Smooth muscle cell (in vitro differentiated cells): ENCODE results near the gene SMYD3. TPM values are rescaled to one million over a fixed set of nuclear protein-coding genes. Genes with fewer than 3 reads are reported as not detected.
A peak's percentile ranks its signal among the peaks of the same experiment; 100 is the strongest.

ENCODE experiments used
- DNase-seq: peaks from one replicate; lab custom pipeline; 2025; ENCODE audit not compliant: unreplicated experiment; lab: John Stamatoyannopoulos, UW
- H2AFZ ChIP-seq: fragments of 200-600 bp; sonication (generic); 2 replicates; pipeline ENCODE4 v1.6.0; 2016; ENCODE audit warnings: antibody characterized with exemption, low read depth, mild to moderate bottlenecking
- H3F3A ChIP-seq: fragments of 200-600 bp; sonication (generic); 2 replicates; pipeline ENCODE4 v1.6.0; 2017; ENCODE audit warnings: antibody characterized with exemption, low read depth
- H3K27ac ChIP-seq: fragments of 200-600 bp; sonication (generic); 2 replicates; pipeline ENCODE4 v1.5.1; 2016; ENCODE audit warnings: low read depth, mild to moderate bottlenecking
- H3K27me3 ChIP-seq: fragments of 200-600 bp; sonication (generic); 2 replicates; pipeline ENCODE4 v1.6.1; 2016; ENCODE audit warnings: low read depth, mild to moderate bottlenecking
- H3K36me3 ChIP-seq: fragments of 200-600 bp; sonication (generic); 2 replicates; pipeline ENCODE4 v1.5.1; 2016; ENCODE audit warnings: low read depth
- H3K4me1 ChIP-seq: fragments of 200-600 bp; sonication (generic); 2 replicates; pipeline ENCODE4 v1.5.1; 2016; ENCODE audit warnings: low read depth
- H3K4me2 ChIP-seq: fragments of 200-600 bp; sonication (generic); 2 replicates; pipeline ENCODE4 v1.6.0; 2016; ENCODE audit warnings: mild to moderate bottlenecking
- H3K4me3 ChIP-seq: fragments of 200-600 bp; sonication (generic); 2 replicates; pipeline ENCODE4 v1.5.1; 2016; ENCODE audit warnings: mild to moderate bottlenecking
- H3K79me2 ChIP-seq: fragments of 200-600 bp; sonication (generic); 2 replicates; pipeline ENCODE4 v1.6.0; 2016; ENCODE audit warnings: low read depth, mild to moderate bottlenecking
- H3K9ac ChIP-seq: fragments of 200-600 bp; sonication (generic); 2 replicates; pipeline ENCODE4 v1.6.0; 2016; ENCODE audit warnings: low read depth
- H3K9me3 ChIP-seq: fragments of 200-600 bp; sonication (generic); replicated peaks from 2 replicates; pipeline ENCODE4 v1.5.1; 2016; ENCODE audit warnings: low read depth
- H4K20me1 ChIP-seq: fragments of 200-600 bp; sonication (generic); 2 replicates; pipeline ENCODE4 v1.6.0; 2016; ENCODE audit warnings: low read depth
- CTCF ChIP-seq: fragments of 200-600 bp; sonication (generic); IDR thresholded peaks from 2 replicates; pipeline ENCODE4 v1.5.1; 2017; ENCODE audit warnings: borderline replicate concordance, mild to moderate bottlenecking, antibody characterized with exemption; ENCODE audit not compliant: insufficient read depth, poor library complexity, severe bottlenecking
- WGBS: methylation state at CpG from one replicate; pipeline ENCODE4 v1.1.7; 2016; ENCODE audit warnings: low lambda C conversion rate; 5-methylcytosine and 5-hydroxymethylcytosine counted together
- polyA plus RNA-seq: library from polyadenylated mRNA; unstranded; fragments of >200 nt; fragmentation: Nextera tagmentation; extraction: Ambion mirVana; gene quantifications from 2 replicates; pipeline ENCODE4 v1.2.1, GENCODE V29; 2016
- total RNA-seq: library from RNA; depleted of rRNA; stranded (reverse); fragments of >200 nt; gene quantifications from 2 replicates; pipeline ENCODE4 v1.2.3, GENCODE V29; 2014

The SMYD3 gene
- total and polyA plus RNA-seq, 2 experiments from 2014 or later, result 162 to 301 TPM

GRCh38 chr1:245762396-245762910 is 744.6 kb downstream of the SMYD3 start:
- Histone ChIP-seq H4K20me1 (no peaks in the 10 kb centered on the region), H3K36me3 (peaks cover 5% of the 10 kb centered on the region), H3K27ac (no peak overlapping the region), H3K27me3 (no peaks in the 10 kb centered on the region), H3K4me3 (no peak overlapping the region), H2AFZ (no peak overlapping the region), H3K4me1 (peaks cover 15% of the 10 kb centered on the region), H3K4me2 (no peak overlapping the region), H3F3A (no peaks in the 10 kb centered on the region), H3K9me3 (no peaks in the 10 kb centered on the region), H3K9ac (no peak overlapping the region), H3K79me2 (no peaks in the 10 kb centered on the region)
- 88% methylated on average over 19 of the region's 19 CpGs for WGBS
- DNase-seq, result no peak
- TF ChIP-seq CTCF, result no peak

- H4K20me1 ChIP-seq, result no peaks in the 10 kb centered on the region
- 94% methylated on average over 4 of the region's 4 CpGs for WGBS
- H3K27ac ChIP-seq, result no peak overlapping the region
- H3K4me3 ChIP-seq, result no peak overlapping the region
- H3K79me2 ChIP-seq, result no peaks in the 10 kb centered on the region
- no peak overlapping the region for H2AFZ ChIP-seq
- DNase-seq, result no peak
- no peaks in the 10 kb centered on the region for H3K27me3 ChIP-seq
- peaks cover 8% of the 10 kb centered on the region for H3K36me3 ChIP-seq
- H3K4me1 ChIP-seq, result peaks cover 15% of the 10 kb centered on the region
- peaks cover 6% of the 10 kb centered on the region for H3F3A ChIP-seq
- H3K4me2 ChIP-seq, result no peak overlapping the region
- no peaks in the 10 kb centered on the region for H3K9me3 ChIP-seq
- no peak for TF ChIP-seq CTCF
- H3K9ac ChIP-seq, result no peak overlapping the region
Observed at GRCh38 chr1:245760301-245760700, 746.8 kb downstream of the SMYD3 start.

GRCh38 chr1:245754463-245754961 is 752.6 kb downstream of the SMYD3 start:
- H3K79me2 ChIP-seq, result no peaks in the 10 kb centered on the region
- H3F3A ChIP-seq, result peaks cover 35% of the 10 kb centered on the region
- no peak overlapping the region for H2AFZ ChIP-seq
- H3K36me3 ChIP-seq, result peaks cover 8% of the 10 kb centered on the region
- no peak overlapping the region for H3K4me2 ChIP-seq
- no peaks in the 10 kb centered on the region for H3K27me3 ChIP-seq
- 67% methylated on average over 3 of the region's 3 CpGs for WGBS
- peak overlapping the region; percentile 16 for H3K27ac ChIP-seq
- no peak for TF ChIP-seq CTCF
- H3K9me3 ChIP-seq, result no peaks in the 10 kb centered on the region
- no peaks in the 10 kb centered on the region for H4K20me1 ChIP-seq
- peaks cover 21% of the 10 kb centered on the region for H3K4me1 ChIP-seq
- DNase-seq, result no peak
- no peak overlapping the region for H3K4me3 ChIP-seq
- H3K9ac ChIP-seq, result no peak overlapping the region

- H3K36me3 ChIP-seq, result peaks cover 8% of the 10 kb centered on the region
- H3K9ac ChIP-seq, result no peak overlapping the region
- no peak overlapping the region for H3K4me2 ChIP-seq
- no peaks in the 10 kb centered on the region for H3K27me3 ChIP-seq
- no peak overlapping the region for H3K4me3 ChIP-seq
- no peak for DNase-seq
- no peaks in the 10 kb centered on the region for H3K79me2 ChIP-seq
- peaks cover 19% of the 10 kb centered on the region for H3K4me1 ChIP-seq
- peaks cover 35% of the 10 kb centered on the region for H3F3A ChIP-seq
- H4K20me1 ChIP-seq, result no peaks in the 10 kb centered on the region
- peak overlapping the region; percentile 16 for H3K27ac ChIP-seq
- no peak for TF ChIP-seq CTCF
- WGBS, result 76% methylated on average over 2 of the region's 2 CpGs
- no peak overlapping the region for H2AFZ ChIP-seq
- no peaks in the 10 kb centered on the region for H3K9me3 ChIP-seq
Observed at GRCh38 chr1:245753807-245754206, 753.3 kb downstream of the SMYD3 start.
